GM19468 (cell line): ENCODE measurements around the gene DNAJC6.

Experiments
- ATAC-seq: cut with Tn5 transposase; IDR thresholded peaks from one replicate; pipeline ENCODE4 v1.9.1; 2021; ENCODE audit warnings: mild to moderate bottlenecking, moderate library complexity, moderate number of reproducible peaks; ENCODE audit not compliant: unreplicated experiment; ENCODE audit errors: extremely low read depth

DNAJC6 gene

DNA sequence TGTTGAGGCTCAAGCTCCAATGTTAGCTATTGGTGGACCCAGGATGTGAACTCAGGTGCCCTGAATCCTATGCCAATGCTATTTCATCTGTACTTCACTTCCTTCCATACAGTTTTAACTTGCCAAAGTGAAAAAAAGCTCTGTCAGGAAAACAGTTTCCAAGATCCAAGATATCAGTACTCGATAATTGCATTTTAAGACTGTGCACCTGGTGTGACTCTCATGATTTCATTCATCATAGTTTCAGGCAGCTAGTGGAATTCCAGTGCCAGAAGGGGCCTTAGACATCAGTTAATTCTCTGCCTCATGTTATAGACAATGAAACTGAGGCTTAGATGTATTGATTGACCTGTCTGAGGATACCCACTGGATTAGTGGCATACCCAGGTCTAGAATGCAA lies 84.6 kb downstream of the DNAJC6 start:
- no peak for ATAC-seq

DNA sequence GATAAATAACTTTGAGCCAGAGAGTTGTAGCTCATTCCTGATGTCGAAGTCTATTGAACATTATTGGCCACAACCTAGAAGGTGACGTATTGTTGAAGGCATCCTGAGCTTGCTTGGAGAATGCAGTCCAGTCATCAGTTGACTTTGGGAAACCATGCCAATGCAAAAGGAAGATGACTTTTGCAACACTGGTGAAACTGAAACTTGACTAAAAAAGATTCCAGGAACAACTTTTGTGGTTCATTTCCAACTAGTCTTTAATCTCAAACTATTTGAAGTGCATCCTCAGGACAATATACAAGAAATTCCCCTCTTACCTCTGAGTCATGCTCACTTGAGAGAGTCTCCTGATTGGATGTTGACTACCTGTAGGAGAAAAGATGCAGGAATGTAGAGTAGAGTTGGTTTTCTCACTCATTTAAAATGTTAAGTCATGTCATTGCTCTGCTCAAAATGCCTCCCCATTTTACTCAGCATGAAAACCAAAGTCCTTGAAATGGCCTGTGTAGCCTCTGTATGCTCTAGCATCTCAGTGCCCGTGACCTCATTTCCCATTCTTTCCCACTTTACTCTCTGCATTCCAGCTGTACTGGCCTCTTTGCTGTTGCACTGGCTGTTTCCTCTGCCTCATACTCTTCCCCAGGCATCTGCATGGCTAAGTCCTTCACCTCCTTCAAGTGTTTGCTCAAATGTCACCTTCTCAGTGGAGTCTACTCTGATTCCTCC lies 86.7 kb downstream of the DNAJC6 start:
- no peak for ATAC-seq

DNA sequence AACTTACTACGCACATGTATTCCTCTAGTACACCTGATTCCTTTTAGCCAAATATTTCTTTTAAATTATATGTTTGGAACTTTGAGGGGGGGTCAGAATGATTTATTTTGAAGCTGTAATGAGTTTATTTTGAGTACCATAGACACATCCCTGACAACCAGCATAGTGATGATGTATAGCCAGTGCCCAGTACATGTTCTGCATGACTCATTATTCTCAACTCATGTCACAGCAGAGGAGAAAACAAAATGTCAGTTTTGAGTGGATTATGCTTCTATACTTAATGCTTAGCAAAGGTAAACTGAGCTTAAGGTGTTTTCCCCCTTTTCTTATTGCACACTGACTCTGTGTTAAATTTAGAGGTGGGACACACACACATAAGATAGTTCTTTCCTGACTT lies 88.7 kb downstream of the DNAJC6 start:
- ATAC-seq: no peak

DNA sequence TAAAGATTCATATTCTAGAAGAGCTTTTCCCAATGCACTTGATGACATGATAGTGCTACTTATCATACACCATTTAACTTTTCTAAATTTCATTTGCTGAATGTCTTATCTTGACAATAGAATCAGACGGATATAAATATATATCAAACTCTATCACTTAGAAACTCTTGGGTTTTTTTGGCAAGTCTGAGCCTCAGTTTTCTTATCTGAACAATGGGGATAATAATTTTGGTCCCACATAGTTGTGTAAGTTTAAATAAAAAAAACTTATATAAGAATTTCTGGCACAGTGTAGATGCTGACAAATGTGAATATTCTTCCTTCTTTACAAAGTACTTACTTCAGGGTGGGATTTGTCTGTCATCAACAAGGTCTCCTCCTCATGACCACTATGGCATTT lies 89.7 kb downstream of the DNAJC6 start:
- no peak for ATAC-seq

DNA sequence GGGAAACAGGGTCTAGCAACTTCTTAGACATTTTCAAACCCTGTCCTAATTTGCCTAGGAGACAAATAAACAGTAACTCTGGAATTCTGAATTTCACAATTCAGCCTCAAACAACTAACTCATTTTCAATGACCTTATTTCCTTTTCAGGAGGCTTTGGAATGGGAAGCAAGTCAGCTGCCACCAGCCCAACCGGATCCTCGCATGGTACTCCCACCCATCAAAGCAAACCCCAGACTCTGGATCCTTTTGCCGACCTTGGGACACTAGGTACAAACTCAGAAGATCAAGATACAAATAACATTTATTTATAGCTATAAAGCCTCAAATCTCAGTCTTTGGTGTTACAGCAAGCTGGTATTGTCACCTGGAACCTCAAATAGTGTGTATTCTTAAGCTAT lies 92.3 kb downstream of the DNAJC6 start:
- no peak for ATAC-seq

DNA sequence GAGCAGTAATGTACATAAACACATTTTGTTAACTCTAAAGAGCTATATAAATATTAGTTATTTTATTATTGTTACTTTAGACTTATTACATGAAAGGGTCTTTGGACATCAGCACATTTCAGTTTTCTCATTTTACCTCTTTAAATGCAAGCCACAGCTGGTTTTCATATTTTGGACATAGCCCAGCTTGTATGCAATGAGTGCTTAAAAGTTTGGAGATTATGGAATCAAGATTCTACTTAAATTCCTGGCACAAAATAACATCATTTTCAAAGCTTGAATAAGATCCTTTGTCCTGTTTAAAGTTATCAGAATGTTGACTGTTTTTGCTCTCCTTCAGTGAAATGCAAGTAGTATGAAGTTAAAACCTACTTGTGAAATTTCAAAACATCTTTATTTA lies 95.6 kb downstream of the DNAJC6 start:
- ATAC-seq: no peak

DNA sequence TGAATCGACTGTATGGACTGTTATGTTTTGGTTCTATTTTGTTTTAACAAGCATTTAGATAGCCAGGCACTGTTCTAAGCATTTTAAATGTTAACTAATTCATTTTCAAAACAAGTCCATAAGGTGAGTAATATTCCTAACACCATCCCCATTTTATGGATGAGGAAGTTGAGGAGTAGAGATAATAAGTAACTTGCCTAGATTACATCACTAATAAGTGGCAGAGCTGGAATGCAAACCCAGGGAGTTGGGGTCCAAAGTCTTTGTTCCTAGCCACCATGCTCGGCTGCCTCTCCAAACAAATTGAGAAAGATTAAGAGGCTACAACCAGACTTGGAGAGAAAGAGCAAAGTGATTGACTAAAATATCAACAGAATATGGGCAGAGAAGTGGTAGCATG lies 98.5 kb downstream of the DNAJC6 start:
- ATAC-seq: no peak

DNA sequence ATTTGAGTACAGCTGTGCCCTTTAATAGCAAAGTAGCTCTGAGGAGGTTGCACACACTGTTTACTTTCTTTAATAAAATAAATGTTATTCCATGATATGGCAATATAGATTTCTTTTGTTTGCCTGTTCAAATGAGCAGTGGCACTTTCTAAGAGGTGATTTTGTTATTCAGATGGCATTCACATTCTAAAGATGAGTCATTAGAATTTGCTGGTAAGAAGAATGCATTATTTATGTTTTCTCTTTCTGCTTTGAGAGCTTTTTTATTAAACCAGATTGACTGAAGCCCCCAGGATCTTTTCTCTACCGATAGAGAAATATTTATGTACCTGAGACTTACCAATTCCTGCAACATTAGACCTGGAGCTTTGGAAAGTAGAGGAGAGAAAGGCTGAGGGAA lies 100.0 kb downstream of the DNAJC6 start:
- ATAC-seq: no peak

DNA sequence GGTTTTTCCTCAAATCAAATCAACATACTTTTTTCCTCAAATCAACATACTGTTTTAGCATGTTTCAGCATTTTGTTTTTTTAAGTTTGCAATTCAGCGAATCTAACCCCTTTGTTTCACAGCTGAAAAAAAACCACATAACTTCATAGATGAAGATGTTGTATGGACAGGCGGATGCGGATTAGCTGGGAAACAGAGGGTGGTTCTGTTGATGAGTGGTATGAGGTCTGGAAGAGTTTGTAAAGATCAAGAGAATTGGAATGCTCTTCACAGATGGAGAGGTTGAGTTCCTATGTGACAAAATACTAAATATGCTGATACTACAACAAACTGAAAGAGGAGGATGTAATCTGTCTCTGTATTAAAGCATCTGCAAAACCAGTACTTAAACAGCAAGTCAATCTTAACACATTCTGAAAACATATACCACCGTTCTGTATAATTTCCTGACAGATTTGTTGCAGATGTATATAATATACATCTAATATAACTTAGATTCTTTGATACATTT lies 100.5 kb downstream of the DNAJC6 start:
- ATAC-seq: no peak

DNA sequence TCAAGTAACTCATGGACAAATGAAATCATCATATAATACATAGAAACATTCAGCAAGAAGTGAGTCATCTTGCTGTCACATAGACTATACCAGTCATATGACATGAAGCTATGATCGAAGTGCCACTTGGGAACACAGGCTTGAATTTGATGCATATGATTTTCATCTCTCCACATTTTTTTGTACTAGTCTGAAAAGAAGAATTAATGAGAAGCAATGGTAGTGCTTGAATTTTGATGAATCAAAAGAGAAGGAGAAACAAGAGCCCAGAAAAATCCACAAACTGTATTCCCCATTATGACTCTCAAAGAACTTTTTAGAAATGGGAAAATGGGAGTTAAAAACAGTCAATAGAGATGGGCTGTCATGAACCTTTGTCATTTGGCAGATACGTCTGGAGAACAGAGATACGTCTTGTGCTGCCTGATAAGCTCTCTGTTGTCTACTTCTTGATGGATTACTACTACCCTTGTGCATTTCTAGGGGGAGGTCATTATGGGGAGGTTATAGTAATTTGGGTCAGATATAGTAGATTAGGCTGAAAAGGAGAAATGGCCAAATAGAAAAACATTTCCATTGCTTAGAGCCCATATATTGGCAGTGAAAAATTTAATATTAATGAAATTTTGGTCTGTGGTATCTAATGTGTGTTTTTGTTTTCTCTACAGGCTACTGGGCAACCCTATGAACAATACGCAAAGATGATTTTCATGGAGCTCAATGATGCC lies 103.1 kb downstream of the DNAJC6 start:
- no peak for ATAC-seq

DNA sequence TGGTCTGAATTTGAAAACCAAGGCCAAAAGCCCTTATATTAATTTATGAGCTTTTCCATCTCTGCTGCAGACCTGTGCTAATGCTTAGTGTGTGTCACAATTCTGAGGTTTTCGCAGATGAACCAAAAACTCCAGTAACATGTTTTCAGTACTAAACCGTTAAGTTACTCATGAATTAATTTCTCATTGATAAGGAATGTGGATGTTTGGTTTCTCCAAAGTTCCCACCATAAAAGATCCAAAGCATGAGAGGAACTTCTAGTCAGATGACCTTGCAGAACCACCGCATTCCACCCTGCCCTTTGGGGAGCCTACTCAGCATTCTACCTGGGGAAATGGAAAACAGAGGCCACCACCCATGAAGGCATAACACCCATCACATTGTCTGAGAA lies 103.6 kb downstream of the DNAJC6 start:
- no peak for ATAC-seq

DNA sequence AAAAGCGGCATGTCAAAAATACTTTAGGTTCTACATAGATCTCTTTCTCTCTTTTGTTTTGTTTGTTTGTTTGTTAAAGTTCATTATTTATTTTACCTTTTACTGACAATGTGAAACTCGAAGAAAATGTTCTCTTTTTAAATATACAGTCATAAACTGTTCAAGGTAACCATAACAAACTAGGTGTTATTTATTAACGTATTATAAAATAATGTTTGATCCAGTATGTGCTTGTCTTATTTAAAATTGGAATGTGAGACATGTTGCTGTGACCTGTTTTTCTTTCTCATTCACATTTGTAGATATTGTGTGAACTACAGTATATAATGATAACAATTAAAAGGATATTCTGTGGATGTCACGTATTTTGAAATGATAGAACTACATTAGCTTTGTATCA lies 105.2 kb downstream of the DNAJC6 start:
- no peak for ATAC-seq

DNA sequence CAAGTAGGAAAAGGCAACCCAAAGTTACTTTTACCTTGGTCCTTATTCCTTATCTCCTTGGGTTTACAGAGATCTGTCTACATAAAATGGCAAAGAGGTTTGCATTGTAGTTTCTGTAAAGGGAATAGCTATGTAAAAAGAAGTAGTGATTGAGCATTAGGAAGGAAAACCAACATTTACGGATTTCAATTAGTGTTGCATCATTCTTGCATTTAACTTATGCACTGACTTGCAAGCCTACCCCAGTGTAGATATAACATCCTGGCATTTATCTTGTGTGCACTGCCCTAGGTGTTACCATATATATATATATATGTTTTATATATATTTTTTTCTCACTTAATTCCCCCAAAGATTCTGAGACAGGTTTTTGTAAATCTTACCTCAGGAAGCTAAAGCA lies 107.4 kb downstream of the DNAJC6 start:
- no peak for ATAC-seq

DNA sequence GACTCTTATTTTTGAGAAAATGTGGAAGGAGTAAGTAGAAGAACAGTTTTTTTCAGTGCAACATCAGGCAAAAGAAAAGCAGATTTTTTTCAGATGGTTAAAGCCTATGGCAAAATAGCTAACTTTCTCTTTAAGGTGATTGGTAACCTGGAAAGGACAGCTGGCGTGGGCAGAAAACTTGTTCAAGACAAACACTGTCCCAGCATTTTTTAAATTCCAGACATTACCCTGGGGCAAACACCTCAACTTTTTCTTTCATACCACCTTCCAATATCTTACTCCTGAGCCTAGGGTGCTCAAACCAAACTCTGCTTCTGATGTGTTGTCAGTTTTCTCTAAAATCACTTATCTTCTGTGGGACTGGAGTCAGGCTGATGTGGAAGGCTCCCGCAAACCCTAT lies 108.4 kb downstream of the DNAJC6 start:
- ATAC-seq: no peak

DNA sequence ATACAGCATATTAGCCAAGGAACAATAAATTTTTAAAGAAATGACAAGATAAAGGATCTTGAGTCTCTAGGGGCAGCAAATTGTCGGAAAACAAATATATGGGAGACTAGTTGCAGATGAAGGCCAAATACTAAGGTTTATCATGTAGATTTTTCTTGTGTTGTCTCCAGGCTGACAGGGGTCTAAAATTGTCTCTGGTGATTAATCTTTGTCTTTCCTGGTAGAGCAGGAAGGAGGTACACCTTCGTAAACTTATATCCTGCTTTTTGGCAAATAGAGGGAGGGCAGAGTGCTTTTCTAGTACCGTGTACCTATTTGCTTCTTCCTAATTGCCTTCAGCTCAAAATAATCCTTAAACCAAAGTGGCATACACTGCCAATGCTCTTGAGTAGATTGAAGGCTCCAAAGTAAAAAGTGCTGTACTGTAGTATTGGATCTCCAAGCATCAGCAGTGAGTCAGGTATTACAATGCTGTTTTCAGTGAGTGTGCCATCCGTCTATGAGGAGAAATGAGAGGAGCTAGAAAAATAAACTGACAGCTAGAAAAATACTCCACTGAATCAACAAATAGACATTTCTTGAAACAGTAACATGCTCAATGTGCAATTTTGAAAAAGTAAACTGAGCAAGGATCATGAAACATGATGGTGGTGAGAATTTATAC lies 109.3 kb downstream of the DNAJC6 start:
- no peak for ATAC-seq

DNA sequence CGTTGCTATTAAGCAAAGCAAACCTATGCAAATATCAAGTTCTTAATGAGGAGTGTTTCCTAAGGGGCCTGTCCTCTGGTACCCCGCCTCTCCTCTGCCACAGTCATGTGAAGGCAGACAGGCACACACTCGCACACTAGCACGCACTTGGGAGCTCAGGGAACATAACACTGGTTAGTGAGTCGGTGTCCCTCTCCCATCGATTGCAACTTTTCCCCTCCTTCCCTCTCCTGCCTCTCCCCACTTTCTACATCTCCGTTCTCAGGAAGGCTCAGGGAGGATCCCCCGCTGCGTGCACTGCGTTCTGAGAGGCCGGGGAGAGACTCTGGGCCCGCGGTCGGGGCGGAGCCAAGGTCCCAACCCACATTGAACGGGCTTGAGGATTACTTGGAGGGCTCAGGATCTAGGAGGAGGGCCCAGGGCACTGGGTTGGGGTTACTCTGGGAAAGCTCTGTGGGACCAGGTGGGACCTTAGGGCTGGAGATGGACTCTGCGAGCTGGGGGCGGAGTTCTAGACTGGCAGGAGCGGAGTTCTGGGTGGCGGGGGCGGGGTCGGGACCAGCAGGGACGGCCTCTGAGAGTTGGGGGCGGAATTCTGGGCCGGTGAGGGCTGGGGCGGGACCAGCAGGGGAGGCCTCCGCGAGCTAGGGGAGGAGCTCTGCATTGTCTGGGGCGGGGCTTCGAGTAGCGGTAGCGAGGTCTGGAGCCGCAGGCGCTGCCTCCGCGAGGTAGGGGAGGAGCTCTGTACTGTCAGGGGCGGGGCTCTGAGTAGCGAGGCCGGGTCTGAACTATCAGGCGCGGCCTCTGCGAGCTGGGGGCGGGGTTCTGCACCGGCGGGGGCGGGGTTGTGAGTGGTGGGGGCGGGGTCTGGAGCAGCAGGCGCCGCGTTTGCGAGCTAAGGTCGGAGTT lies 110.6 kb downstream of the DNAJC6 start:
- peak; percentile 96 for ATAC-seq

DNA sequence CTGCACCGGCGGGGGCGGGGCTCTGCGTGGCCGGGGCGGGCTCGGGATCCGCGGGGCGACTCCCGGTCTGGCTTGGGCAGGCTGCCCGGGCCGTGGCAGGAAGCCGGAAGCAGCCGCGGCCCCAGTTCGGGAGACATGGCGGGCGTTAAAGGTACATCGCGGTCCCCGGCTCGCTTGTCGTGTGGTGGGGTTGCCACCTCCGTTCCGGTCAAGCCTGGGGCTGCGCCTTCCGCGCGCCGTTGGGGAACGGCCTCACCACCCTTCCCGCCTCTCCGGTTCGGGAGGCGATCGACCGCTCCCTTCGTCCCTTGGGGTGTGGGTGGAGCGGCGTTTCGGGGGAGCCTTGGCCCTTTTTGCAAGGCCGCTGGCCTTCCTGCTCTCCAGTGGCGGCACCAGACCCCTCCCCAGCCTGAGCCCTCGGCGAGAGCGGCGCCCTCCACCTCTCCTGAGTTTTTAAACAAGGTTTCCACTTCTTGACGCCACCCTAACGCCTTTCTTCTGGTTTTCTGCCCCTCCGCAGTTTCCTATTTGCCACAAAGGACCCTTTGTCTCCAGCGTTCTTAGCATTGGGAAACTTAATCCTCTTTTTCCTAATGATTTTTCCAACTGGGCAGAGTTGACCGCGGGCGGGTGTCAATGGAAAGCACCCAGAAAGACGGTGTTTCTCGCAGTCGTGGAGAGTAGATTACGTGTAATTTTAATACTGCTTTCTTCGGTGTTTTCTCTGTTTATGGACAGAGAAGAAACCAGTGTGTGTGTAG lies 111.4 kb downstream of the DNAJC6 start, which contains the start of the genes LEPR and LEPROT:
Gene LEPR (plus strand): TSS at position 79 of the 761 bp plus-strand sequence. CDS start 144,898 bp downstream, outside the sequence.
Gene LEPROT (plus strand): TSS at position 79 of the 761 bp plus-strand sequence. CDS start 57 bp downstream, at position 136.
- ATAC-seq: peak; percentile 0

DNA sequence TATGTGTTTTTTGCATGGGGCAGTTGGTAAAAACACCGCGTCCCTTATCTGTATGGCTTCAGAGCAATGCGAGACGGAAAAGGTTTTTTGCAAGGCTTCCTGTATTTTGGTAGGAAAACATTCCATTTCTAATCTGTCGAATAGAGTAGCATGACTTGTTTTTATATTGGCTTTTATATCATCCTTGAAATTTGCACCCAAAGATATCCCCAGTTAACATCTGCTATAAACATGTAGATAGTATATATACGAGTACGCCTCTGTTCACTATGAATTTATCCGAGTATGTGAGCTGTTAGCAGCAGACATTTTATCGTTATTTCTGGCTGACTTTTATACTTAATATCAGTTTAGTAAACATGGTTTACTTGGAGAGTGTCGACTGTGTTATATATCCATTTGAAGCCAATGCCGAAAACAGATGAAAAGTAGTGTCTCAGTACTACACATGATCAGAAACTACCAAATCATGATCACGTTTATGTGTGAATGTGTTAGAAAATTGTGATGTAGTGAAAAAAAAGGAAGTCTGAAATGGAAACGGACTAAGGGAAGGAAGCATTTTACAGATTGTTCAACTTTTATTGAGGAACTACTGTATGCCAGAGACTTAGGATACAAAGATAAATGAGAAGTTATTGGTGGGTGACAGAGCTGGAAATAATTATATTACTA lies 112.1 kb downstream of the DNAJC6 start:
- ATAC-seq: no peak
